NCI-H524 treated with DMSO at 0.1 percent for 48 hours (cell line): ENCODE measurements around the gene LRRC63.
"Not testable (repeated sequence)": the region's sequence is repeated elsewhere in the genome, so short reads cannot be mapped to it uniquely, and the experiment has no call there.

Experiments used
- DNase-seq: peaks from one replicate; lab custom pipeline; 2025; lab: John Stamatoyannopoulos, UW

Gene LRRC63, protein sequence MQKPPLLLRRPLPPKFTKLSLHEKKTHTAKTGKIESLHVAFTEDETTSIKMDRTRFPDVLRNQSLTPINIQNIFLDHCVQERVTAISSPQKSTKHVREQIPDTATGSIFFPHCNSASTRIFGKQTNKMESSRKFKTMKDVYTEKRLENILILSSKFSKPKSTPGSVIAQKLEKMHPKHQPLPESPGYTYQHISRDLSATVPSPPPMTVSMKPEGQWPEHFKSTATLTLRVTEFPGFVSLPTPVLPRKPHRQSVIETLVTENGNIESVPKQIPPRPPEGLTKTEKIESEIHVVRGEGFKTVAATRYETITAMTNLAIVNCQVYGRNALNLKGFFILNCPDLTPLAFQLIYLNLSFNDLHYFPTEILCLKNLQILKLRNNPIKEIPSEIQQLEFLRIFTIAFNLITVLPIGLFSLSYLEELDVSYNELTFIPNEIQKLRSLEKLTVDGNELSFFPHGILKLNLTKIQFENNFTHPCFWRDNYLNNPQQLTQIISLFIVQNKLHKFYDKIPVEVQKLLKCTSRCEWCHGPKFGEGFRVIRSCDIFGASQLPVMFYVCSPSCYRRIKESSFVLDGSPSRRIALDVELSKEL

DNA sequence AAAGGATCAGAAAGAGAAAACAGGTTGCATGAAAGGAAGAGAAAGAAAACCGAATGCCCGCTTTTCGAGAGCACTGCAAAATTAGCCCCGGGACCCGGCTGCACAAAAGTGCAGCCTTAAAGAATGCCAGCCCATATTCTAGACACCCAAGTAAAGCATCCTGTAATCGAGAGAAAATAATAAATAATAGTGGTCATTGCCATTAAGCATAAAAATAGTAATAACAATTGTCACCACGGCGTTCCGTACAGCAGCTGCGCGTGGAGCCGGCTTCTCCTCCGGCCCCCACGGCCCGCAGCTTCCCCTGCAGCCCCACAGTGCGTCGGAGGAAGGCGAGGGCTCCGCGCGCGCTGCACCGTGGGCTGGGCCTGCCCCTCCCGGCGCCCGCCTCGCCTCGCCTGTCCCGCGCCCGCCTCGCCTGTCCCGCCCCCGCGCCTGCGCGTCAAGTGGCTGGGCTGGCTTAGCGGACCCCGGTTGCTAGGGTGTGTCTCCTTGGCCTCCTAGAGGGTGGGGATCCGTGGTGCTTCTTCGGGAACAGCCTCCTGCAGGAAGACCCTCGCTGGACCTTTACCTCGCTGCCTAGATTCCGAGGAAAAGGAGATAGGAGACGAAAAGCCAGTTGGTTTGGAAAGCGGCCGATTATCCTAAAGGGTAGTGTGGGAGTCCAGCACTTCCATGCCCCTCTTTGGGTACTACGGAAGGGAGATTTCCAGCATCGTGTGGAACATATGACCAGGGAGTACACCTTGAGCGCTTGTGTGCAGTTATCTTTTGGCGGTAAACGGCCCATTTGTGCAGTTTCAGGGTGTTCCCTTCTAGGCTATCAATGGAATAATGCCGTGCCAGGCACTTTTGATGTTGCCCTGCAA is at the start of gene LRRC63:
Gene LRRC63, plus strand, starts transcription at position 446 of the 869 bp plus-strand sequence. CDS start 1,107 bp downstream, outside the sequence.
- DNase-seq, result peak; percentile 59

- not testable (repeated sequence) for DNase-seq
Observed at GRCh38 chr13:46162741-46163140, 49.0 kb upstream of the LRRC63 start.

GRCh38 chr13:46164661-46165060 is 47.1 kb upstream of the LRRC63 start:
- DNase-seq, result no peak

GRCh38 chr13:46165485-46166223 is 46.1 kb upstream of the LRRC63 start:
- no peak for DNase-seq

- DNase-seq, result no peak
Observed at GRCh38 chr13:46166224-46166584, 45.5 kb upstream of the LRRC63 start.

GRCh38 chr13:46166947-46167610 is 44.6 kb upstream of the LRRC63 start:
- no peak for DNase-seq

- no peak for DNase-seq
Observed at GRCh38 chr13:46168341-46168740, 43.4 kb upstream of the LRRC63 start.

DNA sequence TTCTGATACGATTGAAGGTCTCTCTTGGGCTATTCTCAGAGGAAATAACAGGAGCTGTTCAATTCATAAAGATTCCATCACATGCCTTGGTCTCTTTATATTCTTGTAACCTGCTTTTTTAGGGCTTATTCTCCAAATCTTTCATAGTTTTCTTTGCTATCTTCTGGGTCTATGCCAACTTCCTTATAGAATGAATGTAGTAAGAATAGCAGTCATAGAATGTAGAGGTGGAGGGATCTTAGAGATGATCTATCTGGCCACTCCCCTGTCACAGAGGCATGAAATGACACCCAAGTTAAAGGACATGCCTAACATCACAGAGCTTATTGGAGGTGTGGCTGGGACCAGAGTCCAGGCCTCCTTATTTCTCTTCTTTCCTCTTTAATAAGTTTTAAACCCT is 42.9 kb upstream of the LRRC63 start:
- DNase-seq, result no peak

GRCh38 chr13:46169758-46170157 is 42.0 kb upstream of the LRRC63 start:
- no peak for DNase-seq

DNA sequence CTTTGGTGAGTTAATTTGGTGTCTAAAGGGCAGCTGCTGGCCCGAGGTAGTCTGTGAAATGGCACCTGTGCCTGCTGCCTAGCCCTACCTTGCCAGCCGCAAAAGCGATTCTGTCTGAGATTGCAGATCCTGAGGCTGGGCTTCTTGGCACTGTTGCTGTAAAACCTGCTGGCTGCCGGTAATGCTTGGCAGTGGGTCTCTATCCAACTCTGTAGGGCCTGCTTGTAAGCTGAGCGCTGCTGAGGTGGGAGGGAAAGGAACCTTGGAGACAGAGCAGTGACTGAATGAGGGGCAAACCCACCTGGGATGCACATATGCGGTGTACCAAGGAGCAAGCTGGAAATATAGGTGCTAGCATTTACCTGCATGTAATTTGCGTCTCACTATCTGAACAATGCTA is 41.5 kb upstream of the LRRC63 start:
- no peak for DNase-seq

GRCh38 chr13:46170687-46171086 is 41.0 kb upstream of the LRRC63 start:
- DNase-seq, result no peak

DNA sequence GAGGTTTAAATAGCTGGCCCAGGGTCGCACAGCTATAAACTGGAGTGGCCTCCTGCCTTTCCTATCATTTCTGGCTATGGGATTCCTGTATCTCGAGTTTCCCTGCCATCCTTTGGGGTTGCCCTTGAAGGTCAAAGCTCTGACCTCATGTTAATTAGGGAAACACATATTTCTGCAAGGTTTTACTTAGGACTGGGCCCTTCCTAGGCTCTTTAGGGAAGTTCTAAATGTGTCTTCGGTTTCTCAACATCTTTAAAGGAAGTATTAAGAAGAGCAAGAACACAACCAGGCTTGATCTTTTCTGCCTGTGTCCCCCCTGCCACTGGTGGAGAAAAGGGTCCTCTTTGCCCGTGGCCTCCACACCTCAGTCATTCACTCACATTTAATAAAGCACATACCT is 40.5 kb upstream of the LRRC63 start:
- DNase-seq, result no peak

- no peak for DNase-seq
Observed at GRCh38 chr13:46171739-46172138, 40.0 kb upstream of the LRRC63 start.

- DNase-seq, result no peak
Observed at GRCh38 chr13:46172531-46172991, 39.2 kb upstream of the LRRC63 start.

- DNase-seq, result no peak
Observed at GRCh38 chr13:46173656-46174055, 38.1 kb upstream of the LRRC63 start.

GRCh38 chr13:46176756-46177155 is 35.0 kb upstream of the LRRC63 start:
- no peak for DNase-seq

GRCh38 chr13:46178143-46178542 is 33.6 kb upstream of the LRRC63 start:
- DNase-seq, result no peak

GRCh38 chr13:46178821-46179220 is 32.9 kb upstream of the LRRC63 start:
- DNase-seq, result no peak

DNA sequence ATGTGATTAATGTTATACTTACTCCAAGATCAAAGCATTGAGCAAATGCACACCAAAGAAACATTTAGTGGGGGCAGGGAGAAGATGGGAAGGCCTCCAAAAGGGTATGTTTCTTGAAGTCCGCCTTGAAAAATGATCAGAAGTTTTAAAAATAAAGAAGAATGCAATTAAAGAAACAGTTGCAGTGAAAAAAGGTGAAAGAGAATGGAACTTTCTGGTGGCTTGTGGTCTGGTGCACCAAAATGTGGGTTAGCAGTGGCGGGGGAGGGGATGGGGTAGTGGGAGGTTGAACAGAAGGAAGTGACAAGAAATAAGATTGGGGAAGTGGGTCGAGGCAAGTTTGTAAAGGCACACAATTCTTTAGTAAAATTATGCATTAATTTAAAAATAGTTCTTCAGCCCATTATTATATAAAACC is 32.2 kb upstream of the LRRC63 start:
- DNase-seq, result no peak

GRCh38 chr13:46179969-46180763 is 31.6 kb upstream of the LRRC63 start:
- no peak for DNase-seq
